Pancreas (tissue), 10 donors: ENCODE results near the gene IFT88. TPM values are rescaled to one million over a fixed set of nuclear protein-coding genes. Genes with fewer than 3 reads are reported as not detected.

ENCODE experiments used
- ATAC-seq, 4 donors: fragments of 200-7000 bp; cut with Tn5 transposase; one replicate each; pipeline versions ENCODE4 v1.8.0 to v1.9.1; 2020; ENCODE audit warnings: mild to moderate bottlenecking in 4 of 4, moderate library complexity in 4 of 4
- DNase-seq, 6 donors: peaks; one replicate each; pipeline ENCODE4 v3.0.0-alpha.2; 2020
- FAIRE-seq: peaks from 2 replicates; lab custom pipeline; 2012; peaks lifted over from hg19 to GRCh38; lab: Jason Lieb, UNC
- H3K27ac ChIP-seq, 4 donors: fragments of 200-600 bp; sonication (generic); 1 replicate in 3 of 4; 2 replicates in 1 of 4; pipeline versions ENCODE4 v1.5.0 to v1.8.0; 2020
- H3K27me3 ChIP-seq, 4 donors: fragments of 200-600 bp; one replicate each; pipeline ENCODE4 v1.8.0; 2021
- H3K36me3 ChIP-seq, 3 donors: fragments of 200-600 bp; sonication (generic) in 1 of 3; one replicate each; pipeline versions ENCODE4 v1.5.0 to v1.8.0; 2020 to 2021
- H3K4me1 ChIP-seq, 3 donors: fragments of 200-600 bp; one replicate each; pipeline ENCODE4 v1.8.0; 2021
- H3K4me3 ChIP-seq, 4 donors: fragments of 200-600 bp; sonication (generic) in 2 of 4; one replicate each; pipeline versions ENCODE4 v1.5.0 to v1.8.0; 2020 to 2021
- H3K9me3 ChIP-seq, 4 donors: fragments of 200-600 bp; one replicate each; pipeline ENCODE4 v1.8.0; 2021
- CTCF ChIP-seq, 4 donors: fragments of 200-600 bp; sonication (generic) in 3 of 4; IDR thresholded peaks; one replicate each; pipeline versions ENCODE4 v1.5.0 to v1.8.0; 2021; ENCODE audit warnings: antibody characterized with exemption in 4 of 4
- WGBS, 2 donors: extraction: QIAGEN DNeasy Blood & Tissue Kit; methylation state at CpG; one replicate each; pipeline ENCODE4 v1.1.7; 2013; 5-methylcytosine and 5-hydroxymethylcytosine counted together
- intact Hi-C, 3 donors: fragments of 100-400 bp; cut with DNase I; formaldehyde crosslinking; loops; one replicate each; pipeline versions ENCODE4 v1.11.1 to v1.14.2; 2022
- polyA plus RNA-seq, 2 donors: library from polyadenylated mRNA; stranded (reverse); fragments of 200-250 nt; gene quantifications; one replicate each; pipeline ENCODE4 v1.2.3, GENCODE V29; 2013
- total RNA-seq, 6 donors: library from RNA; stranded (reverse); fragmentation: NEBNext Ultra II Directional in 4 of 6; extraction: Animal tissue kit (Norgen Biotek cat#: 25700) in 4 of 6; gene quantifications; one replicate each; pipeline versions ENCODE4 v1.2.1 to v1.2.4, GENCODE V29; 2021 to 2023
- donor health status: healthy with polysubstance abuse.
- donor health status: DM: no; HTN: no; CAD: no; lungs with moderate emphysema.
- donor health status: DM: no; HTN: no; CAD: no.
- donor health status: control.
- donor health status: control.
- donor health status: Bipolar disorder and iron deficiency.
- donor health status: DM: yes; HTN: yes; CAD: no.
- donor health status: DM: no; HTN: no; CAD: no.
- donor health status: DM: no; HTN: no; CAD: no.
- donor health status: DM: yes; HTN: yes; CAD: no.

IFT88 gene
- total and polyA plus RNA-seq, 8 donors, result 4.7 to 16.0 (median 7.0) TPM

GRCh38 chr13:20636079-20636478, 69.1 kb downstream of the IFT88 start:
- TF ChIP-seq CTCF (IDR thresholded peaks at IDR 0.05), result no peak

GRCh38 chr13:20637811-20638210, 70.9 kb downstream of the IFT88 start:
- Histone ChIP-seq H3K9me3 (no peaks in the 10 kb centered on the region), H3K36me3 (no peaks in the 10 kb centered on the region), H3K27ac (no peak overlapping the region), H3K4me1 (no peaks in the 10 kb centered on the region), H3K27me3 (no peaks in the 10 kb centered on the region), H3K4me3 (no peak overlapping the region)
- no peak for TF ChIP-seq CTCF (IDR thresholded peaks at IDR 0.05)
- 90 to 95% methylated on average over 5 of the region's 5 CpGs for WGBS, 2 donors
- FAIRE-seq (no peak), ATAC-seq (no peak), DNase-seq (no peak)
- intact Hi-C loops, result no loop called here

More at GRCh38 chr13:20636079-20636478, 69.1 kb downstream of the IFT88 start:
- FAIRE-seq, result no peak
- H3K27me3 ChIP-seq, result no peaks in the 10 kb centered on the region
- H3K36me3 ChIP-seq, result no peaks in the 10 kb centered on the region
- H3K4me1 ChIP-seq, result no peaks in the 10 kb centered on the region
- H3K4me3 ChIP-seq, result no peak overlapping the region
- H3K9me3 ChIP-seq, result no peaks in the 10 kb centered on the region
- intact Hi-C loops, result no loop called here
- 96 to 100% methylated on average over 1 of the region's 1 CpG for WGBS, 2 donors
- no peak for ATAC-seq
- no peak overlapping the region for H3K27ac ChIP-seq
- no peak for DNase-seq

GRCh38 chr13:20647758-20648157, 80.8 kb downstream of the IFT88 start:
- no peak overlapping the region for H3K4me3 ChIP-seq
- DNase-seq (no peak), ATAC-seq (no peak), FAIRE-seq (no peak)
- 98 to 100% methylated on average over 2 of the region's 2 CpGs for WGBS, 2 donors
- no peaks in the 10 kb centered on the region for H3K4me1 ChIP-seq
- no peaks in the 10 kb centered on the region for H3K27me3 ChIP-seq
- TF ChIP-seq CTCF (IDR thresholded peaks at IDR 0.05), result no peak
- intact Hi-C loops, result no loop called here
- no peaks in the 10 kb centered on the region for H3K36me3 ChIP-seq
- H3K27ac ChIP-seq, result no peak overlapping the region
- H3K9me3 ChIP-seq, result no peaks in the 10 kb centered on the region

GRCh38 chr13:20652946-20653345, 86.0 kb downstream of the IFT88 start:
- Histone ChIP-seq H3K4me3 (no peak overlapping the region), H3K27ac (no peak overlapping the region), H3K27me3 (no peaks in the 10 kb centered on the region), H3K4me1 (no peaks in the 10 kb centered on the region), H3K9me3 (no peaks in the 10 kb centered on the region), H3K36me3 (no peaks in the 10 kb centered on the region)
- intact Hi-C loops, result no loop called here
- FAIRE-seq (no peak), ATAC-seq (no peak), DNase-seq (no peak)
- WGBS, 2 donors, result 72 to 82% methylated on average over 4 of the region's 4 CpGs
- no peak for TF ChIP-seq CTCF (IDR thresholded peaks at IDR 0.05)

GRCh38 chr13:20654156-20654555, 87.2 kb downstream of the IFT88 start:
- Histone ChIP-seq H3K4me3 (no peak overlapping the region), H3K36me3 (no peaks in the 10 kb centered on the region), H3K27ac (no peak overlapping the region), H3K4me1 (no peaks in the 10 kb centered on the region), H3K27me3 (no peaks in the 10 kb centered on the region), H3K9me3 (no peaks in the 10 kb centered on the region)
- DNase-seq (no peak), ATAC-seq (no peak), FAIRE-seq (no peak)
- intact Hi-C loops, result no loop called here
- no peak for TF ChIP-seq CTCF (IDR thresholded peaks at IDR 0.05)
- 79 to 80% methylated on average over 1 of the region's 1 CpG for WGBS, 2 donors
